Cortex of kidney (tissue), 1 donor: ENCODE results near the gene EXOC6B.

ENCODE experiments used
- DNase-seq: peaks from one replicate; lab custom pipeline; 2025; lab: John Stamatoyannopoulos, UW

Gene EXOC6B

GRCh38 chr2:72210470-72210869, 615.4 kb downstream of the EXOC6B start:
- no peak for DNase-seq

GRCh38 chr2:72208225-72208624, 617.6 kb downstream of the EXOC6B start:
- no peak for DNase-seq

GRCh38 chr2:72207334-72207733, 618.5 kb downstream of the EXOC6B start:
- no peak for DNase-seq

GRCh38 chr2:72205504-72205881, 620.3 kb downstream of the EXOC6B start:
- no peak for DNase-seq

GRCh38 chr2:72204786-72205503, 620.9 kb downstream of the EXOC6B start:
- DNase-seq, result no peak

- no peak for DNase-seq
Observed at GRCh38 chr2:72204156-72204785, 621.6 kb downstream of the EXOC6B start.

- DNase-seq, result no peak
Observed at GRCh38 chr2:72198532-72199241, 627.1 kb downstream of the EXOC6B start.

GRCh38 chr2:72193723-72194122, 632.1 kb downstream of the EXOC6B start:
- no peak for DNase-seq

GRCh38 chr2:72191441-72191840, 634.4 kb downstream of the EXOC6B start:
- DNase-seq, result no peak

- DNase-seq, result no peak
Observed at GRCh38 chr2:72185206-72185605, 640.6 kb downstream of the EXOC6B start.

- no peak for DNase-seq
Observed at GRCh38 chr2:72183466-72183865, 642.4 kb downstream of the EXOC6B start.

GRCh38 chr2:72183016-72183415, 642.8 kb downstream of the EXOC6B start:
- no peak for DNase-seq

- no peak for DNase-seq
Observed at GRCh38 chr2:72182547-72182946, 643.3 kb downstream of the EXOC6B start.

GRCh38 chr2:72181616-72182015, 644.2 kb downstream of the EXOC6B start:
- DNase-seq, result no peak

- DNase-seq, result no peak
Observed at GRCh38 chr2:72180351-72180750, 645.5 kb downstream of the EXOC6B start.

- no peak for DNase-seq
Observed at GRCh38 chr2:72178551-72178950, 647.3 kb downstream of the EXOC6B start.

- no peak for DNase-seq
Observed at GRCh38 chr2:72176281-72176680, 649.6 kb downstream of the EXOC6B start.

- DNase-seq, result no peak
Observed at GRCh38 chr2:72175636-72176035, 650.2 kb downstream of the EXOC6B start.

GRCh38 chr2:72173640-72174321, 652.1 kb downstream of the EXOC6B start:
- no peak for DNase-seq

GRCh38 chr2:72172478-72172877, 653.4 kb downstream of the EXOC6B start:
- DNase-seq, result no peak

GRCh38 chr2:72166279-72166678, 659.6 kb downstream of the EXOC6B start:
- DNase-seq, result no peak

- no peak for DNase-seq
Observed at GRCh38 chr2:72165792-72166191, 660.0 kb downstream of the EXOC6B start.

GRCh38 chr2:72162574-72162973, 663.3 kb downstream of the EXOC6B start:
- DNase-seq, result no peak
